Measurements from ENCODE around the gene NARF.
"Not testable (repeated sequence)": the region's sequence is repeated elsewhere in the genome, so short reads cannot be mapped to it uniquely, and the experiment has no call there.

NARF gene

DNA sequence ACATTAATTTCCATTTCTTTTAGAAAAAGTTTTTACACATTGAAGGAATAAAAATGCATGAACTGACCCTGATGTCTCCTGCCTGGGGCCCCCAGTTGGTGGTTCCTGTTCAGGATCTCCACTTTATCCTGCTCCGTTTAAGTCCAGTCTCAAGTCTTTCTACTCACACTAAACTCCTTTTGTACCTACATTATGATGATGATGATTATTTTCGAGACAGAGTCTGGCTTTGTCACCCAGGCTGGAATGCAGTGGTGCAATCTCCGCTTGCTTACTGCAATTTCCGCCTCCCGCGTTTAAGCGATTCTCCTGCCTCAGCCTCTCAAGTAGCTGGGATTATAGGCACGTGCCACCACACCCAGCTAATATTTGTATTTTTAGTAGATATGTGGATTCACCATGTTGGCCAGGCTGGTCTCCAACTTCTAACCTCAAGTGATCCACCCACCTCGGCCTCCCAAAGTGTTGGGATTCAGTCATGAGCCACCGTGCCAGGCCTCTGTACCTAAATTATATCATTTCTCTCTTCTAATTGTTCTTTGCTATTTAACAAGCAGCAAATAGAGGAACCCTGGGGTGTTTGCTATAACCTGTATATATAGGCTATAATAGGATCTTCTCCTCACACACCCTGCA lies 58.8 kb downstream of the NARF start:
- H3K4me3 Mint-ChIP-seq = no peak overlapping the region
- H3K36me3 Mint-ChIP-seq = peaks cover 6% of the 10 kb centered on the region
- no peak overlapping the region for H3K27ac Mint-ChIP-seq
- H3K4me1 Mint-ChIP-seq = peaks cover 10% of the 10 kb centered on the region
- H3K9me3 Mint-ChIP-seq = no peaks in the 10 kb centered on the region
- no peaks in the 10 kb centered on the region for H3K27me3 Mint-ChIP-seq

DNA sequence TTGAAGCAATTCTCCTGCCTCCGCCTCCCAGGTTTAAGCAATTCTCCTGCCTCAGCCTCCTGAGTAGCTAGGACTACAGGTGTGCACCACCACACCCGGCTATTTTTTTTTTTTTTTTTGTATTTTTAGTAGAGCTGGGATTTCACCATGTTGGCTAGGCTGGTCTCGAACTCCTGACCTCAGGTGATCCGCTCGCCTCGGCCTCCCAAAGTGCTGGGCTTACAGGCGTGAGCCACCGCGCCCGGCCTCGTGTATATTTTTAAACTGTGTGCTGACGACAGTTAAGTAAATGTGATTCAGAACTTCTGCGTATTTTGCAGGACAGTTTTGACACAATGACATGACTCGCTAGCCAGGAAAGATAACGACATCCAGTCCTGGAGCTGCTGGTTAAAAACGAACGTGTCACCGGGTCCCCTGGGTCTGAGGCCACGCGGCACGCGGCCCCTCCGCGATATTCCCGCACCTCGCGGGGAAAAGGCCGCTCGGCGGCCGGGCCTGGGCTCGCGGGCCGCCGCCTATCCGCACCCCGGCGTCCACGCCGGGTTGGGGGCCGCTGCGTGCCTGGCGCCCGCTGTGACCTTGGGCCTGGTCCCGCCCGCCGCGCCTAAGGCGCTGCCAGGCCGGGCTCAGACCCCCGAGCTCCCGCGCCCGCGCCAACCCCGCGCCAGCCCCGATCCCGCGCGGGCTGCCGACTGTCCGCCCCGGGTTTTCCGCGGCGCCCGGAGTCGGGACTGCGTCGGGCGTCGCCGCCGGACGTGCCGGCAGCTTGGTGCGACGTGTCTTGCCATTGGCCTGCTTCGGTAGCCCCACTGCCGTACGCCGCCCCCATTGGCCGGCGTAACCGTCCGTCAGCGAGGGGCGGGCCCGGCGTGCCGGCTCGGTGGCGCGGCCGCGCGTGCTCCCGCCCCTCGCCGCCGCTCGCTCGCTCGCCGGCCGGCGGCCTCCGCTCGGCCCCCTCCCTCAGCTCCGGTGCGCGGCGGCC lies 60.6 kb downstream of the NARF start, which contains the start of gene FOXK2:
Gene FOXK2 (plus strand): TSS at position 907 of the 985 bp plus-strand sequence. CDS start 157 bp downstream, outside the sequence.
- H3K36me3 Mint-ChIP-seq = peaks cover 9% of the 10 kb centered on the region
- H3K27ac Mint-ChIP-seq = peak within 1 kb of the TSS; percentile 98
- no peaks in the 10 kb centered on the region for H3K9me3 Mint-ChIP-seq
- H3K4me1 Mint-ChIP-seq = peaks cover 22% of the 10 kb centered on the region
- H3K4me3 Mint-ChIP-seq = peak within 1 kb of the TSS; percentile 99
- H3K27me3 Mint-ChIP-seq = no peaks in the 10 kb centered on the region

DNA sequence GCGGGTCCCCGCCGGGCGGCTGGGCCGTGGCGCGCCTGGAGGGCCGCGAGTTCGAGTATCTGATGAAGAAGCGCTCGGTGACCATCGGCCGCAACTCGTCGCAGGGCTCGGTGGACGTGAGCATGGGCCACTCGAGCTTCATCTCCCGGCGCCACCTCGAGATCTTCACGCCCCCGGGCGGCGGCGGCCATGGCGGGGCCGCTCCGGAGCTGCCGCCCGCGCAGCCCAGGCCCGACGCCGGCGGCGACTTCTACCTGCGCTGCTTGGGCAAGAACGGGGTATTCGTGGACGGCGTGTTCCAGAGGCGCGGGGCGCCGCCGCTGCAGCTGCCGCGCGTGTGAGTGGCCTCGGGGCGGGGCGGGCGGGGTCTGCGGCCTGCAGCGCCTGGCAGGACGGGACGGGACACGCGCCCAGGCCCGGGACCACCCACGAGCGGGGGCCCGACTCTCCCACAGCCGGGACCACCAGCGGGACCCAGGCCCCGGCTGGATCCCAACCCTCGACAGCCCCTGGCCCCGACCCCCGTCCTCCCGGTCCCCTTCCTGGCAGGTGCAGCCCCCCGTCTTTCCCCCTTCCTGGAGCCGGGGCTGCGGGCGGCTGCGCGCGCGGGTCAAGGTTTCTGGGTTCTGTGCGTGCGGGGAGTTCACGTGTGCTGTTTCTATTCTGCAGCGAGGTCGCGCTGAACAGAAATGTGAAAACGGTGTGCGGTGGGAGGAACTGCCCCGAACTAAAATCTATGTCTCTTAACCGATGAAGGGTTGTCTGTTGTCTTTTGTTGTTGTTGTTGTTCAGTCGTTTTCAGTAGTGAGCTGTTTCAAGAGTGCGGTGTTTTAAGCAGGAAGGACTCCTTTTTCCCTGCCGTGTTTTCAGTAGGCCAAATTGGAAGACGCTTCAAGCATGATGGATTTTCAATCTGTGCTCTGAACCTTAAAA lies 61.7 kb downstream of the NARF start:
- Mint-ChIP-seq H3K9me3 (no peaks in the 10 kb centered on the region), H3K36me3 (peaks cover 9% of the 10 kb centered on the region), H3K27me3 (no peaks in the 10 kb centered on the region), H3K27ac (peak overlapping the region; percentile 98), H3K4me3 (peak overlapping the region; percentile 99), H3K4me1 (peaks cover 28% of the 10 kb centered on the region)

DNA sequence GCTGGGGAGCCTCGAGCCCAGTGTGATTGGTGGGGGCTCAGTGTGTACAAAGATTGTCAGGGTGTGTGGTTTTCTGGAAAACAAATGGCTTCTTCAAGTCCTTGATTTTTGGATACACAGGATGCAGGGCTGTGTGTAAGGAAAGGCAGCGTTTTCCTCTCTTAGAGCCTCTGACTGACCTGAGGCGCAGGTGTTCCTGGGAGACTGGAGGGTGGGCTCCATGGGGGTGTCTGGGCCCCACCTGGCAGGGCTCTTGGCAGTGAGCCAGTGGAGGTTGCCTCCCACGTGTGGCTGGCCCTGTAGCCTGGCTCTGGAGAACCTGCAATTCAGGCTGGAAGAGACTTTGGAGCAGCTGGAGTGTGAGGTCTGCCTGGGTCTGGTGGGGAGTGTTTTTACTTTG lies 66.0 kb downstream of the NARF start:
- Mint-ChIP-seq H3K36me3 (peaks cover 9% of the 10 kb centered on the region), H3K27me3 (no peaks in the 10 kb centered on the region), H3K4me3 (no peak overlapping the region), H3K27ac (no peak overlapping the region), H3K9me3 (no peaks in the 10 kb centered on the region), H3K4me1 (peaks cover 56% of the 10 kb centered on the region)

DNA sequence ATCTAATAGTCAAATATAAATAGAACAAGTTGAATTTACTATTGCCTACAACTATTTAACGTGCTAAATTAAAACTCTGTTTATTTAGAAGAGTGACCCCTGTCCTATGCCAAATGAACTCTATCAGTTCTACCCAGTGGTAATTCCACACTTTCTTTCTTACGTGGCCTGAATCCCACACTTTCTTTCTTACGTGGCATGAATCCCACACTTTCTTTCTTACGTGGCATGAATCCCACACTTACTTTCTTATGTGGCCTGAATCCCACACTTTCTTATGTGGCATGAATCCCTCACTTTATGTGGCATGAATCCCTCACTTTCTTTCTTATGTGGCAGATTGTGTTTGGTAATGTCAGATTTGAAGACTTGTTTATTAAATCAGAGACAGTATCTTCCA lies 67.2 kb downstream of the NARF start:
- no peaks in the 10 kb centered on the region for H3K27me3 Mint-ChIP-seq
- H3K4me1 Mint-ChIP-seq = peaks cover 60% of the 10 kb centered on the region
- peak overlapping the region; percentile 17 for H3K27ac Mint-ChIP-seq
- H3K36me3 Mint-ChIP-seq = peaks cover 6% of the 10 kb centered on the region
- H3K4me3 Mint-ChIP-seq = peak overlapping the region; percentile 0
- no peaks in the 10 kb centered on the region for H3K9me3 Mint-ChIP-seq

DNA sequence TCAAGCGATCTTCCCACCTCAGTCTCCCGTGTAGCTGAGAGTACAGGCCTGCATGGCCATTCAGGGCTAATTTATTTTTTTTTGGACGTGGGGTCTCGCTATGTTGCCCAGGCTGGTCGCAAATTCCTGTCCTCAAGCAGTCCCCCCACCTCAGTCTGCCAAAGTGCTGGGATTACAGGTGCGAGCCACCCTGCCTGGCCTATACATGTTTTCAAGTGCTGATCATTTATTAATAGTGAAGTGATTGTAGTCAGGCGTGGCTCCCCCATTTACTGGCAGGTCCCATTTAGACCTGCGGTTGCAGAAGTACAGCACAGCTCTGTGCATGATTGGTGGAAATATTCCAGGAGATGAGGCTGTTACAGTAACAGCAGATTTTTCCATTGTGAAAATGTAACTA lies 69.4 kb downstream of the NARF start:
- Mint-ChIP-seq H3K36me3 (peaks cover 2% of the 10 kb centered on the region), H3K27me3 (no peaks in the 10 kb centered on the region), H3K4me1 (peaks cover 58% of the 10 kb centered on the region), H3K27ac (peak overlapping the region; percentile 57), H3K9me3 (no peaks in the 10 kb centered on the region), H3K4me3 (no peak overlapping the region)

DNA sequence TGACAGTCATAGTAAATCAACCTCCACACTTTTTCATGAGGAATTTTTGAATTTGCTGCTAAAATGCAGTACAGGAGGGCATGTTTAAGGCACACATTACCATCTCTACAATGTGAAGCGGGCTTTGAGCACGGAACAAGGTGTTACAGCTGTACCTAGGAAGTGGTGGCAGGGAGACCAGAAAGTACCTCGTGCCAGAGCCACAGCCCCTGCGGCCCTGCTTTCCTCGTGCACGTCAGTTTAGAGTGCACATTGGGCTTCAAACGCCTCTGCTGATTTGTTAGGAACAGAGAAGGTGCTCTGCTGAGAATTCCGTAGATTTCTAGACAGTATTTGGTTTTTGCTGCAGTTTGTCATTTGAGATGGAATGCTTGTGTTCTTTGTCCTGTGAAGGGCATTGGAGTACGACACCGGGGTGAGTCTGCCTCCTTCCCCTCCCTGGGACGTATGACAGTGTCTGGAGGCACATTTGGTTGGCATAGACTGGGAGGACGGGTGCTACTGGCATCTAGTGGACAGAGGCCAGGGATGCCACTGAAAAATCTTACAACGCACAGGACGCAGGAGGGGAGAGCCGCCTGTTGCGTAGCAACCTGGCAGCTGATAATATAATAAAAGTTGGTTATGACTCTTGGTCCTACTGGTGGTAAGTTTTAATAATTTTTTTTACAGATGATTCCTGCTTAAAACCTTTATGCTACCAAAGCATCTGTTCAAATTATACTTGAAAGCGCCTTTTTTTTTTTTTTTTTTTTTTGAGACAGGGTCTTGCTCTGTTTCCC lies 70.1 kb downstream of the NARF start:
- peaks cover 58% of the 10 kb centered on the region for H3K4me1 Mint-ChIP-seq
- no peak overlapping the region for H3K4me3 Mint-ChIP-seq
- no peaks in the 10 kb centered on the region for H3K27me3 Mint-ChIP-seq
- H3K27ac Mint-ChIP-seq = no peak overlapping the region
- H3K36me3 Mint-ChIP-seq = no peaks in the 10 kb centered on the region
- H3K9me3 Mint-ChIP-seq = no peaks in the 10 kb centered on the region

DNA sequence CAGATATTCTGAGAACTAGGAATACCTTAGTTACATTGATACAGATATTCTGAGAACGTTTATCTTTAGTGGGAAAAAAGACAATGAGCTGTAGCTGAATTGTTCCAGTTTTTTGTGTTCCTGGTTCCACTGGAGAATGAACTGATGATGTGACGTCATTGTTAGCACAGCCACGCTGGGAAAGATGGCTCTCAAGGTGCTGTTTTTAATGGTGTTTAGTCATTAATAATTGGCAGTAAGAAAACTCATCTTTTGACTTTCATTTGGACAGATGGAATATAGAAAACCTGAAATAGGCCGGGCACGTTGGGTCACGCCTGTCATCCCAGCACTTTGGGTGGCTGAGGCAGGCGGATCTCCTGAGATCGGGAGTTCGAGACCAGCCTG lies 71.4 kb downstream of the NARF start:
- no peaks in the 10 kb centered on the region for H3K27me3 Mint-ChIP-seq
- no peaks in the 10 kb centered on the region for H3K9me3 Mint-ChIP-seq
- peak overlapping the region; percentile 26 for H3K4me3 Mint-ChIP-seq
- H3K36me3 Mint-ChIP-seq = no peaks in the 10 kb centered on the region
- peaks cover 61% of the 10 kb centered on the region for H3K4me1 Mint-ChIP-seq
- no peak overlapping the region for H3K27ac Mint-ChIP-seq

DNA sequence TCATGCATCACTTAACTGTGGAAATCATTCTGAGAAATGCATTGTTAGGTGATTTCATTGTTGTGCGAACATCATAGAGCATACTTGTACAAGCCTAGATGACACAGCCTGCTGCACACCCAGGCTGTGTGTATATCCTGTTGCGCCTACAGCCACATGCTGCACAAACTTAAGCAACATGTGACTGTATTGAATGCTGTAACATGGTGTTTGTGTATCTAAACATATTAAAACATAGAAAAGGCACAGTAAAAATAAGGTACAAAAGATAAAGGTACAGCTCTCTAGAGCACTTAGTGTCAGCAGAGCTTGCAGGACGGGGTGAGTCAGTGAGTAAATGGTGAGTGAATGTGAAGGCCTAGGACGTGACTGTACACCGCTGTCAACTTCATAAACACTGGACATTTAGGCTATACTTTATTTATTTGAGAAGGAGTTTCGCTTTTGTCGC lies 72.9 kb downstream of the NARF start:
- no peaks in the 10 kb centered on the region for H3K9me3 Mint-ChIP-seq
- H3K27ac Mint-ChIP-seq = no peak overlapping the region
- peak overlapping the region; percentile 8 for H3K4me3 Mint-ChIP-seq
- no peaks in the 10 kb centered on the region for H3K36me3 Mint-ChIP-seq
- H3K27me3 Mint-ChIP-seq = no peaks in the 10 kb centered on the region
- H3K4me1 Mint-ChIP-seq = peaks cover 68% of the 10 kb centered on the region

DNA sequence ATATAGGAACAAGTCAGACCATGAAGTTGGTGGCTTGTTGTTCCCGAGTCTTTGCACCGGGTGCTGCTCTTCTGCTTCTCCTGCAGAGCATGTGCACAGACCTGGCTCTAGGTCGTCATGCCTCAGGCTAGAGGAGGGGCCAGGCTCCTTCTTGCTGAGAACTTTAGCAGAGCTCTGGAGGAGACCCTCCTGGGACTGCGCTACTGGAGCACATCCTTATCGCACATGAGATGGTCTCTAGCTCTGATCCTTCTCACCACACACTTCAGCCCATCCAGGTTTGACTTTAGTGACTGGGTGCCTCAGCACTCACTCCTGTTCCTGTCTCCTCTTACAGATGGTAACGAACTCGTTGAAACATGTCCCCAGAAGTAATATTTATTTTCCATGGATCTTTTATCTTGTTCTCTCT lies 75.9 kb downstream of the NARF start:
- no peaks in the 10 kb centered on the region for H3K36me3 Mint-ChIP-seq
- peaks cover 65% of the 10 kb centered on the region for H3K4me1 Mint-ChIP-seq
- H3K27me3 Mint-ChIP-seq = no peaks in the 10 kb centered on the region
- no peak overlapping the region for H3K27ac Mint-ChIP-seq
- H3K9me3 Mint-ChIP-seq = no peaks in the 10 kb centered on the region
- H3K4me3 Mint-ChIP-seq = no peak overlapping the region

DNA sequence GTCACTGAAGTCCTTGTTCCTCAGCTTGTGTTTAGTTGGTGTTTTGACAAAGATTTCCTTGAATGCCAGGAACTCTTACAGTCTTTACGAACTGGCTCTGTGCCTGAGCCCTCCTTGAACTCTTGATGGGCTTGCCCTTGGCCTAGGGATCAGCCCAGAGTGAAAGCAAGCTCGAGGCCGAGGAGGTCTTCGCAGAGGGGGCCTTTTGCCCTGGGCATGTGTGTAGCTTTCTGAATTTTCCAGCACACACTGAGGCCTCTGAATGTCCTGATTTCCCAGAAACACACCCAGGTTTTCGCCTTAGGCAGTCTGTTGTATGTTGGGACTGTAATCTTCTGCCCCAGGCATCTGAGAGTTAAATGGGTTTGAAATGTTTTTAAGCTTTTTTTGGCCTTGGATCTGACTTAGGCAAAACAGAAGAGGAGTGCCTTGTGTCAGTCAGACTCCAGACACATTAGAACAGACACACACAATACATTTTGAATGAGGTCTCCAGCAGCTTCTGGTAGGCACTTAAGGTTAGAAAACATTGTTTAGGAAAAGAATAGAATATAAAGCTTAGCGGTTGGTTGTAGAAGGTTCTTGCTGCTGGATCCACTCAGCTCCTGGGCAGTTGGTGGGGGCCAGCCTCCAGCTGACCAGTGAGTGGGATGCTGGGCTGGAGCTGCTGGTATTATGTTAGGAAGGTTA lies 78.1 kb downstream of the NARF start:
- peaks cover 61% of the 10 kb centered on the region for H3K4me1 Mint-ChIP-seq
- no peaks in the 10 kb centered on the region for H3K36me3 Mint-ChIP-seq
- H3K9me3 Mint-ChIP-seq = no peaks in the 10 kb centered on the region
- H3K27me3 Mint-ChIP-seq = no peaks in the 10 kb centered on the region
- peak overlapping the region; percentile 83 for H3K27ac Mint-ChIP-seq
- no peak overlapping the region for H3K4me3 Mint-ChIP-seq

DNA sequence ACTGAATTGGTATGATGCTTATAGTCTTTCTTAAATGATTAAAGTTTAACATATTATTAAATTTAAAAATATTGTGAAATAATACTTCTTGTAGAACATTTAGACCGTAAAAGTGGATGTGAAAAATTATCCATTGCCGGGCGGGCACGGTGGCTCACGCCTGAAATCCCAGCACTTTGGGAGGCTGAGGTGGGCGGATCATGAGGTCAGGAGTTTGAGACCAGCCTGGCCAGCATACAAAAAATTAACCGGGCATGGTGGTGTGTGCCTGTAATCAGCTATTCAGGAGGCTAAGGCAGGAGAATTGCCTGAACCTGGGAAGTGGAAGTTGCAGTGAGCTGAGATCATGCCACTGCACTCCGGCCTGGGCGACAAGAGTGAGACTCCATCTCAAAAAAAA lies 78.7 kb downstream of the NARF start:
- not testable (repeated sequence) for H3K27ac Mint-ChIP-seq, H3K4me3 Mint-ChIP-seq, H3K27me3 Mint-ChIP-seq, H3K9me3 Mint-ChIP-seq, H3K36me3 Mint-ChIP-seq
- peaks cover 60% of the 10 kb centered on the region for H3K4me1 Mint-ChIP-seq

DNA sequence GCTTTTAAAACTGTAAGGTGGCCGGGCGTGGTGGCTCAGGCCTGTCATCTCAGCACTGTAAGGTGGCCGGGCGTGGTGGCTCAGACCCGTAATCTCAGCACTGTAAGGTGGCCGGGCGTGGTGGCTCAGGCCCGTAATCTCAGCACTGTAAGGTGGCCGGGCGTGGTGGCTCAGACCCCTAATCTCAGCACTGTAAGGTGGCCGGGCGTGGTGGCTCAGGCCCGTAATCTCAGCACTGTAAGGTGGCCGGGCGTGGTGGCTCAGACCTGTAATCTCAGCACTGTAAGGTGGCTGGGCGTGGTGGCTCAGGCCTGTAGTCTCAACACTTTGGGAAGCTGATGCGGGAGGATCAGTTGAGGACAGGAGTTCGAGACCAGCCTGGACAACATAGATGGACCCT lies 80.5 kb downstream of the NARF start:
- H3K9me3 Mint-ChIP-seq, H3K4me3 Mint-ChIP-seq, H3K36me3 Mint-ChIP-seq, H3K27me3 Mint-ChIP-seq, H3K27ac Mint-ChIP-seq: not testable (repeated sequence)
- H3K4me1 Mint-ChIP-seq = peaks cover 62% of the 10 kb centered on the region

Data from activated naive CD4-positive, alpha-beta T cell treated with anti-CD3 and anti-CD28 coated beads, Interleukin-2, amount 50 U/mL, for 24 hours (primary cell).